Measurements from ENCODE around the gene SLC35F3. TPM values are rescaled to one million over a fixed set of nuclear protein-coding genes. Genes with fewer than 3 reads are reported as not detected.

SLC35F3 gene
- total RNA-seq, 1 experiment from 2014 or later = 19.1 TPM

DNA sequence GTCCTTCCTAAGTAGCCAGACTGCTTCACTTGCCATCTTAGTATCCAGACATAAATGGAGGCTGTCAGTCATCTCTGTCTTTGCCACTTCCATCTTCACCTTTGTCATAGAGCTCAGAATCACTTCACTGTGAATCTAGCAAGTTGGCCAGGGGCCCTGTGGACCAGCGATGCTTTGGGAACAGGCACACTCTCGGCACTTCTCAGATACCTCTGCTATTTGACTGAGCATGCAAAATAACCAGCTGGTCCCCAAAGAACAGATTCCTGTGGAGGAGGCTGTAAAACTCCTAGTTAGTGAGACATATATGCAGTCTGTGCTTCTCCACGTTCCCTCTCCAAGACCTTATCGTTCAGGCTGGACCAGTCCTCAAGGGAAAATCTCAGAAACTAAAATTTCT lies 392.0 kb downstream of the SLC35F3 start:
- ATAC-seq = no peak
- POLR2A ChIA-PET = no interaction called here

GRCh38 chr1:234297668-234298067 lies 393.2 kb downstream of the SLC35F3 start:
- POLR2A ChIA-PET = no interaction called here
- Histone ChIP-seq H3K4me3 (ENCODE audit: low read depth in 2 of 2, low read length in 2 of 2) (no peak overlapping the region), H3K27me3 (ENCODE audit: control insufficient read depth, insufficient read depth, low read length) (no peaks in the 10 kb centered on the region), H3K4me1 (ENCODE audit: control insufficient read depth, insufficient read depth, low read length) (no peaks in the 10 kb centered on the region), H3K27ac (ENCODE audit: low read length) (no peak overlapping the region), H3K9me3 (ENCODE audit: control insufficient read depth, insufficient read depth, low read depth, low read length) (no peaks in the 10 kb centered on the region), H3K36me3 (ENCODE audit: control insufficient read depth, insufficient read depth, low read length) (no peaks in the 10 kb centered on the region)
- TF ChIP-seq, protein P1, sequence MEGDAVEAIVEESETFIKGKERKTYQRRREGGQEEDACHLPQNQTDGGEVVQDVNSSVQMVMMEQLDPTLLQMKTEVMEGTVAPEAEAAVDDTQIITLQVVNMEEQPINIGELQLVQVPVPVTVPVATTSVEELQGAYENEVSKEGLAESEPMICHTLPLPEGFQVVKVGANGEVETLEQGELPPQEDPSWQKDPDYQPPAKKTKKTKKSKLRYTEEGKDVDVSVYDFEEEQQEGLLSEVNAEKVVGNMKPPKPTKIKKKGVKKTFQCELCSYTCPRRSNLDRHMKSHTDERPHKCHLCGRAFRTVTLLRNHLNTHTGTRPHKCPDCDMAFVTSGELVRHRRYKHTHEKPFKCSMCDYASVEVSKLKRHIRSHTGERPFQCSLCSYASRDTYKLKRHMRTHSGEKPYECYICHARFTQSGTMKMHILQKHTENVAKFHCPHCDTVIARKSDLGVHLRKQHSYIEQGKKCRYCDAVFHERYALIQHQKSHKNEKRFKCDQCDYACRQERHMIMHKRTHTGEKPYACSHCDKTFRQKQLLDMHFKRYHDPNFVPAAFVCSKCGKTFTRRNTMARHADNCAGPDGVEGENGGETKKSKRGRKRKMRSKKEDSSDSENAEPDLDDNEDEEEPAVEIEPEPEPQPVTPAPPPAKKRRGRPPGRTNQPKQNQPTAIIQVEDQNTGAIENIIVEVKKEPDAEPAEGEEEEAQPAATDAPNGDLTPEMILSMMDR (IDR thresholded peaks at IDR 0.05) = no peak
- TF ChIP-seq, protein P2, sequence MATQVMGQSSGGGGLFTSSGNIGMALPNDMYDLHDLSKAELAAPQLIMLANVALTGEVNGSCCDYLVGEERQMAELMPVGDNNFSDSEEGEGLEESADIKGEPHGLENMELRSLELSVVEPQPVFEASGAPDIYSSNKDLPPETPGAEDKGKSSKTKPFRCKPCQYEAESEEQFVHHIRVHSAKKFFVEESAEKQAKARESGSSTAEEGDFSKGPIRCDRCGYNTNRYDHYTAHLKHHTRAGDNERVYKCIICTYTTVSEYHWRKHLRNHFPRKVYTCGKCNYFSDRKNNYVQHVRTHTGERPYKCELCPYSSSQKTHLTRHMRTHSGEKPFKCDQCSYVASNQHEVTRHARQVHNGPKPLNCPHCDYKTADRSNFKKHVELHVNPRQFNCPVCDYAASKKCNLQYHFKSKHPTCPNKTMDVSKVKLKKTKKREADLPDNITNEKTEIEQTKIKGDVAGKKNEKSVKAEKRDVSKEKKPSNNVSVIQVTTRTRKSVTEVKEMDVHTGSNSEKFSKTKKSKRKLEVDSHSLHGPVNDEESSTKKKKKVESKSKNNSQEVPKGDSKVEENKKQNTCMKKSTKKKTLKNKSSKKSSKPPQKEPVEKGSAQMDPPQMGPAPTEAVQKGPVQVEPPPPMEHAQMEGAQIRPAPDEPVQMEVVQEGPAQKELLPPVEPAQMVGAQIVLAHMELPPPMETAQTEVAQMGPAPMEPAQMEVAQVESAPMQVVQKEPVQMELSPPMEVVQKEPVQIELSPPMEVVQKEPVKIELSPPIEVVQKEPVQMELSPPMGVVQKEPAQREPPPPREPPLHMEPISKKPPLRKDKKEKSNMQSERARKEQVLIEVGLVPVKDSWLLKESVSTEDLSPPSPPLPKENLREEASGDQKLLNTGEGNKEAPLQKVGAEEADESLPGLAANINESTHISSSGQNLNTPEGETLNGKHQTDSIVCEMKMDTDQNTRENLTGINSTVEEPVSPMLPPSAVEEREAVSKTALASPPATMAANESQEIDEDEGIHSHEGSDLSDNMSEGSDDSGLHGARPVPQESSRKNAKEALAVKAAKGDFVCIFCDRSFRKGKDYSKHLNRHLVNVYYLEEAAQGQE (IDR thresholded peaks at IDR 0.05; ENCODE audit: insufficient read depth in 1 of 2, low read depth in 2 of 2, low read length in 1 of 2) = no peak
- TF ChIP-seq TCF7L2 (IDR thresholded peaks at IDR 0.05; ENCODE audit: low read depth, low read length) (no peak), POLR2AphosphoS5 (IDR thresholded peaks at IDR 0.05; ENCODE audit: low read depth, low read length) (no peak), SIN3A (IDR thresholded peaks at IDR 0.05; ENCODE audit: borderline replicate concordance, insufficient read depth, low read depth, low read length) (no peak)
- DNase-seq (ENCODE audit: low read depth, low spot score) (no peak), ATAC-seq (no peak)
- intact Hi-C loops (cut with micrococcal nuclease; ENCODE audit: unreplicated experiment) = no loop called here
- in situ Hi-C loops (cut with HindIII; ENCODE audit: low pct_unique_long_range_greater_than_20kb, low sequenced_read_pairs) = no loop called here
- BruUV-seq (replicated peaks) = no TSS peak
- CTCF ChIA-PET = interaction anchor here (1.4 kb wide), 1 partner anchor 12 kb away, joined by 3 read pairs; no protein-coding TSS in a partner anchor

More for the DNA sequence above, 392.0 kb downstream of the SLC35F3 start:
- no peaks in the 10 kb centered on the region for H3K27me3 ChIP-seq (ENCODE audit: control insufficient read depth, insufficient read depth, low read length)
- no peak for DNase-seq (ENCODE audit: low read depth, low spot score)
- no peaks in the 10 kb centered on the region for H3K4me1 ChIP-seq (ENCODE audit: control insufficient read depth, insufficient read depth, low read length)
- intact Hi-C loops (cut with micrococcal nuclease; ENCODE audit: unreplicated experiment) (no loop called here), in situ Hi-C loops (cut with HindIII; ENCODE audit: low pct_unique_long_range_greater_than_20kb, low sequenced_read_pairs) (no loop called here)
- CTCF ChIA-PET = no interaction called here
- H3K36me3 ChIP-seq (ENCODE audit: control insufficient read depth, insufficient read depth, low read length) = no peaks in the 10 kb centered on the region
- BruUV-seq (replicated peaks) = no TSS peak
- no peak overlapping the region for H3K4me3 ChIP-seq (ENCODE audit: low read depth in 2 of 2, low read length in 2 of 2)
- TF ChIP-seq, protein P1 (IDR thresholded peaks at IDR 0.05) = no peak
- TF ChIP-seq TCF7L2 (IDR thresholded peaks at IDR 0.05; ENCODE audit: low read depth, low read length) = no peak
- no peak for TF ChIP-seq SIN3A (IDR thresholded peaks at IDR 0.05; ENCODE audit: borderline replicate concordance, insufficient read depth, low read depth, low read length)
- TF ChIP-seq POLR2AphosphoS5 (IDR thresholded peaks at IDR 0.05; ENCODE audit: low read depth, low read length) = no peak
- TF ChIP-seq, protein P2 (IDR thresholded peaks at IDR 0.05; ENCODE audit: insufficient read depth in 1 of 2, low read depth in 2 of 2, low read length in 1 of 2) = no peak
- H3K27ac ChIP-seq (ENCODE audit: low read length) = no peak overlapping the region
- no peaks in the 10 kb centered on the region for H3K9me3 ChIP-seq (ENCODE audit: control insufficient read depth, insufficient read depth, low read depth, low read length)
